Measurements from ENCODE around the gene PTPN4. TPM values are rescaled to one million over a fixed set of nuclear protein-coding genes. Genes with fewer than 3 reads are reported as not detected.

The PTPN4 gene
- total and polyA plus RNA-seq, 2 of the 13 experiments (the other 11 are each of a cell fraction or from before 2014, with no cell fraction given), result 20.3 to 34.6 TPM

- TF ChIP-seq BCLAF1 (IDR thresholded peaks at IDR 0.05), result no peak
- TF ChIP-seq CBX2 (IDR thresholded peaks at IDR 0.05; ENCODE audit: low read depth, low read length), result no peak
- TF ChIP-seq CBX2 (CRISPR knock-in tag; IDR thresholded peaks at IDR 0.05; ENCODE audit: low read depth), result no peak
- no peak for TF ChIP-seq ZNF121 (CRISPR knock-in tag; IDR thresholded peaks at IDR 0.05)
- TF ChIP-seq GFI1 (CRISPR knock-in tag; IDR thresholded peaks at IDR 0.05; ENCODE audit: borderline replicate concordance), result no peak
- peak; percentile 42; the same call in 1 of the 2 replicates for TF ChIP-seq ARID3A (IDR thresholded peaks at IDR 0.05; ENCODE audit: low read depth, low read length)
- no peak for TF ChIP-seq FLYWCH1 (CRISPR knock-in tag; IDR thresholded peaks at IDR 0.05)
- no peak for TF ChIP-seq STAT6 (CRISPR knock-in tag; IDR thresholded peaks at IDR 0.05; ENCODE audit: borderline replicate concordance)
- no peak for TF ChIP-seq ZFY (CRISPR knock-in tag; IDR thresholded peaks at IDR 0.05)
- no peak for TF ChIP-seq BRCA1 (CRISPR knock-in tag; IDR thresholded peaks at IDR 0.05)
- no peak for TF ChIP-seq TFAP4 (IDR thresholded peaks at IDR 0.05; ENCODE audit: borderline replicate concordance, low read depth)
- no peak for TF ChIP-seq ZFP62 (CRISPR knock-in tag; IDR thresholded peaks at IDR 0.05)
- TF ChIP-seq NFKB2 (CRISPR knock-in tag; IDR thresholded peaks at IDR 0.05; ENCODE audit: borderline replicate concordance), result no peak
- no peak for TF ChIP-seq EHMT2 (IDR thresholded peaks at IDR 0.05; ENCODE audit: borderline replicate concordance, low read depth, low read length)
- TF ChIP-seq ZNF484 (CRISPR knock-in tag; IDR thresholded peaks at IDR 0.05; ENCODE audit: borderline replicate concordance, low read depth), result no peak
- TF ChIP-seq MBNL3 (CRISPR knock-in tag; conservative IDR thresholded peaks at IDR 0.05), result no peak
- TF ChIP-seq FOXK1 (CRISPR knock-in tag; IDR thresholded peaks at IDR 0.05; ENCODE audit: borderline replicate concordance, low read depth), result no peak
- no peak for TF ChIP-seq ZNF12 (CRISPR knock-in tag; IDR thresholded peaks at IDR 0.05)
- no peak for TF ChIP-seq ATAD3A (CRISPR knock-in tag; IDR thresholded peaks at IDR 0.05)
- no peak for TF ChIP-seq SYNCRIP (IDR thresholded peaks at IDR 0.05; ENCODE audit: insufficient read depth, low read depth, low read length)
- TF ChIP-seq ZBTB2 (CRISPR knock-in tag; IDR thresholded peaks at IDR 0.05; ENCODE audit: low read depth), result no peak
Observed at GRCh38 chr2:119765433-119766002, 5.8 kb downstream of the PTPN4 start (continued).

Data from HepG2 (cell line).